IMR-90 (cell line): ENCODE data around the gene COPS9. TPM values are rescaled to one million over a fixed set of nuclear protein-coding genes. Genes with fewer than 3 reads are reported as not detected.

Experiments
- ATAC-seq: fragments of 200-7000 bp; cut with Tn5 transposase; 2 replicates; pipeline ENCODE4 v1.9.1; 2020; ENCODE audit warnings: low read depth, mild to moderate bottlenecking, moderate library complexity
- BruUV-seq: library from RNA; stranded (reverse); fragments of 400-500 nt; replicated peaks from 2 replicates; lab custom pipeline; 2021; lab: Mats Ljungman, UMichigan
- CTCF ChIA-PET: fragments of 300-600 bp; formaldehyde crosslinking; extraction: SDS; loops from one replicate; lab custom pipeline; 2021; ENCODE audit warnings: antibody characterized with exemption; lab: Yijun Ruan, JAX
- POLR2A ChIA-PET: fragments of 300-600 bp; sonication (Branson Sonifier 250); formaldehyde crosslinking; loops from one replicate; lab custom pipeline; 2022; ENCODE audit warnings: antibody characterized with exemption; ENCODE audit not compliant: unreplicated experiment; lab: Charles Lee
- DNase-seq: peaks from one replicate; pipeline ENCODE4 v3.0.0; 2013
- H2AFZ ChIP-seq: replicated peaks from 2 replicates; pipeline ENCODE3; 2013; ENCODE audit warnings: low read length, mild to moderate bottlenecking; ENCODE audit not compliant: poor library complexity
- H2AK5ac ChIP-seq: 2 replicates; pipeline ENCODE4 v1.6.1; 2013; ENCODE audit warnings: low read depth, low read length, inconsistent platforms
- H2AK9ac ChIP-seq: replicated peaks from 2 replicates; pipeline ENCODE3; 2013; ENCODE audit warnings: mild to moderate bottlenecking, low read depth, low read length, moderate library complexity; ENCODE audit not compliant: poor library complexity
- H2BK120ac ChIP-seq: 2 replicates; pipeline ENCODE4 v1.6.1; 2013; ENCODE audit warnings: low read depth, low read length, inconsistent platforms
- H2BK15ac ChIP-seq: 3 replicates; pipeline ENCODE4 v1.6.1; 2013; ENCODE audit warnings: low read depth, low read length, inconsistent platforms
- H2BK20ac ChIP-seq: 2 replicates; pipeline ENCODE4 v1.6.1; 2013; ENCODE audit warnings: low read depth, mild to moderate bottlenecking, inconsistent platforms, low read length, moderate library complexity
- H2BK5ac ChIP-seq: 2 replicates; pipeline ENCODE4 v1.6.1; 2013; ENCODE audit warnings: mild to moderate bottlenecking, low read depth, low read length, inconsistent platforms; ENCODE audit not compliant: poor library complexity, severe bottlenecking
- H3K14ac ChIP-seq: replicated peaks from 2 replicates; pipeline ENCODE4 v1.6.1; 2013; ENCODE audit warnings: low read depth, low read length, inconsistent platforms
- H3K18ac ChIP-seq: 2 replicates; pipeline ENCODE4 v1.6.1; 2013; ENCODE audit warnings: low read depth, low read length, control low read depth
- H3K23ac ChIP-seq: 2 replicates; pipeline ENCODE4 v1.6.1; 2013; ENCODE audit warnings: low read depth, low read length, inconsistent platforms
- H3K27ac ChIP-seq: 2 replicates; pipeline ENCODE4 v1.5.1; 2013; ENCODE audit warnings: mild to moderate bottlenecking, control low read depth, low read length; ENCODE audit not compliant: insufficient read depth
- H3K27me3 ChIP-seq: 2 replicates; pipeline ENCODE4 v1.6.1; 2013; ENCODE audit warnings: low read length; ENCODE audit not compliant: control insufficient read depth, insufficient read depth
- H3K36me3 ChIP-seq: 2 replicates; pipeline ENCODE4 v1.6.1; 2013; ENCODE audit warnings: low read length, mixed read lengths; ENCODE audit not compliant: control insufficient read depth, insufficient read depth
- H3K4ac ChIP-seq: 2 replicates; pipeline ENCODE4 v1.6.1; 2013; ENCODE audit warnings: low read depth, low read length, inconsistent platforms
- H3K4me1 ChIP-seq: 2 replicates; pipeline ENCODE4 v1.6.1; 2013; ENCODE audit warnings: low read length, mixed read lengths; ENCODE audit not compliant: control insufficient read depth, insufficient read depth
- H3K4me2 ChIP-seq: 2 replicates; pipeline ENCODE4 v1.6.1; 2013; ENCODE audit warnings: low read depth, mild to moderate bottlenecking, control low read depth, low read length, moderate library complexity
- H3K4me3 ChIP-seq: 2 replicates; pipeline ENCODE4 v1.5.1; 2013; ENCODE audit warnings: low read depth, mild to moderate bottlenecking, control low read depth, low read length, moderate library complexity; ENCODE audit not compliant: insufficient read depth
- H3K56ac ChIP-seq: 2 replicates; pipeline ENCODE4 v1.6.1; 2013; ENCODE audit warnings: low read length, inconsistent platforms; ENCODE audit not compliant: insufficient read depth; ENCODE audit errors: extremely low read depth
- H3K79me1 ChIP-seq, 2 experiments: 2 replicates each; pipeline ENCODE4 v1.6.1; 2013; ENCODE audit warnings: low read length in 2 of 2, inconsistent platforms in 1 of 2, low read depth in 1 of 2
- H3K9ac ChIP-seq: 2 replicates; pipeline ENCODE4 v1.6.1; 2013; ENCODE audit warnings: low read depth, low read length, control low read depth
- H3K9me1 ChIP-seq: 2 replicates; pipeline ENCODE4 v1.6.1; 2013; ENCODE audit warnings: low read length, inconsistent platforms; ENCODE audit not compliant: insufficient read depth
- H3K9me3 ChIP-seq: 2 replicates; pipeline ENCODE4 v1.6.1; 2013; ENCODE audit warnings: low read length; ENCODE audit not compliant: control insufficient read depth, insufficient read depth
- H4K20me1 ChIP-seq: 2 replicates; pipeline ENCODE4 v1.6.1; 2013; ENCODE audit warnings: low read length, inconsistent platforms; ENCODE audit not compliant: insufficient read depth
- H4K5ac ChIP-seq: 2 replicates; pipeline ENCODE4 v1.6.1; 2013; ENCODE audit warnings: mild to moderate bottlenecking, low read depth, low read length, control low read depth
- H4K8ac ChIP-seq, 2 experiments: 2 replicates each; pipeline ENCODE4 v1.6.1; 2013; ENCODE audit warnings: low read depth in 2 of 2, low read length in 2 of 2, control low read depth in 1 of 2, inconsistent platforms in 1 of 2
- H4K91ac ChIP-seq: 2 replicates; pipeline ENCODE4 v1.6.1; 2013; ENCODE audit warnings: low read depth, low read length, inconsistent platforms; ENCODE audit not compliant: insufficient read depth
- BHLHE40 ChIP-seq: fragments of 150-350 bp; IDR thresholded peaks from 2 replicates; pipeline ENCODE4 v1.6.1; 2016; ENCODE audit warnings: mild to moderate bottlenecking, low read depth, low read length
- CEBPB ChIP-seq: IDR thresholded peaks from 2 replicates; pipeline ENCODE4 v1.6.1; 2012; ENCODE audit warnings: low read depth, low read length, improper control_type of control experiment
- CHD1 ChIP-seq: IDR thresholded peaks from 2 replicates; pipeline ENCODE4 v1.6.1; 2012; ENCODE audit warnings: low read depth, low read length, improper control_type of control experiment
- CTCF ChIP-seq: conservative IDR thresholded peaks from 2 replicates; pipeline ENCODE4 v1.5.1; 2012; ENCODE audit warnings: mild to moderate bottlenecking, low read depth, low read length, improper control_type of control experiment
- ELK1 ChIP-seq: fragments of 150-350 bp; IDR thresholded peaks from 2 replicates; pipeline ENCODE4 v1.6.1; 2016; ENCODE audit warnings: low read depth, mild to moderate bottlenecking, low read length, moderate library complexity, borderline replicate concordance
- FOS ChIP-seq: fragments of 150-350 bp; IDR thresholded peaks from 2 replicates; pipeline ENCODE4 v1.6.1; 2016; ENCODE audit warnings: low read depth, low read length
- MAFK ChIP-seq: IDR thresholded peaks from 2 replicates; pipeline ENCODE4 v1.6.1; 2012; ENCODE audit warnings: low read depth, low read length, improper control_type of control experiment
- MAZ ChIP-seq: IDR thresholded peaks from 2 replicates; pipeline ENCODE4 v1.6.1; 2012; ENCODE audit warnings: low read depth, mild to moderate bottlenecking, low read length, improper control_type of control experiment, moderate library complexity, borderline replicate concordance
- MXI1 ChIP-seq: IDR thresholded peaks from 2 replicates; pipeline ENCODE4 v1.6.1; 2012; ENCODE audit warnings: low read depth, mild to moderate bottlenecking, low read length, moderate library complexity, borderline replicate concordance
- NFE2L2 ChIP-seq: fragments of 150-350 bp; IDR thresholded peaks from 2 replicates; pipeline ENCODE4 v1.6.1; 2016; ENCODE audit warnings: low read depth, mild to moderate bottlenecking, low read length
- RAD21 ChIP-seq: IDR thresholded peaks from 2 replicates; pipeline ENCODE4 v1.6.1; 2012; ENCODE audit warnings: low read length, improper control_type of control experiment
- RCOR1 ChIP-seq: IDR thresholded peaks from 2 replicates; pipeline ENCODE4 v1.6.1; 2012; ENCODE audit warnings: mild to moderate bottlenecking, low read length, improper control_type of control experiment; ENCODE audit not compliant: insufficient replicate concordance
- RFX5 ChIP-seq: IDR thresholded peaks from 2 replicates; pipeline ENCODE4 v1.8.0; 2012; ENCODE audit warnings: low read depth, mild to moderate bottlenecking, low read length, moderate library complexity
- SMC3 ChIP-seq: fragments of 150-350 bp; IDR thresholded peaks from 2 replicates; pipeline ENCODE4 v1.6.1; 2016; ENCODE audit warnings: low read depth, mild to moderate bottlenecking, antibody characterized with exemption, low read length, moderate library complexity
- USF2 ChIP-seq: fragments of 150-350 bp; IDR thresholded peaks from 2 replicates; pipeline ENCODE4 v1.6.1; 2017; ENCODE audit warnings: mild to moderate bottlenecking, antibody characterized with exemption, low read length, low read depth
- WGBS, 2 experiments: methylation state at CpG; one replicate each; pipeline versions ENCODE4 v1.1.5 to v1.1.7; 2013; ENCODE audit warnings: missing lambda C conversion rate in 2 of 2; ENCODE audit not compliant: insufficient read length in 1 of 2; ENCODE audit errors: extremely low coverage in 2 of 2; 5-methylcytosine and 5-hydroxymethylcytosine counted together
- dilution Hi-C: fragments of 300-500 bp; cut with HindIII; formaldehyde crosslinking; loops from one replicate; pipeline ENCODE4 v1.14.3; 2018; ENCODE audit warnings: low sequenced_read_pairs; ENCODE audit not compliant: unreplicated experiment
- in situ Hi-C: fragments of 300-500 bp; cut with MboI; formaldehyde crosslinking; loops from 3 replicates; pipeline ENCODE4 v1.14.3; 2019; ENCODE audit warnings: low sequenced_read_pairs, inconsistent platforms, mixed read lengths
- intact Hi-C: fragments of 100-400 bp; cut with micrococcal nuclease; formaldehyde crosslinking; loops from 2 replicates; pipeline ENCODE4 v1.10.0; 2022
- polyA plus RNA-seq, 3 experiments: library from polyadenylated mRNA; depleted of rRNA; stranded (reverse); fragments of >200 nt; gene quantifications; 2 replicates each; pipeline ENCODE4 v1.2.3, GENCODE V29; 2012; ENCODE audit warnings: low replicate concordance in 1 of 3
- total RNA-seq: library from RNA; depleted of rRNA; stranded (reverse); fragments of >200 nt; gene quantifications from 2 replicates; pipeline ENCODE4 v1.2.3, GENCODE V29; 2012

The COPS9 gene
- total and polyA plus RNA-seq, 2 of the 4 experiments (the other 2 are of a cell fraction) = 85.9 to 309 TPM

GRCh38 chr2:240172071-240172895 lies 36.2 kb upstream of the COPS9 start:
- no peak overlapping the region for H2BK15ac ChIP-seq
- ChIA-PET CTCF (no interaction called here), POLR2A (no interaction called here)
- no peaks in the 10 kb centered on the region for H3K79me1 ChIP-seq
- H3K36me3 ChIP-seq = no peaks in the 10 kb centered on the region
- no peak overlapping the region for H2BK20ac ChIP-seq
- H3K4me3 ChIP-seq = no peak overlapping the region
- H3K9me1 ChIP-seq = no peaks in the 10 kb centered on the region
- H3K4ac ChIP-seq = no peak overlapping the region
- H3K14ac ChIP-seq = no peak overlapping the region
- no peaks in the 10 kb centered on the region for H4K20me1 ChIP-seq
- ATAC-seq = no peak
- no peak overlapping the region for H4K5ac ChIP-seq
- intact Hi-C loops = no loop called here
- no peak overlapping the region for H2AK9ac ChIP-seq
- H3K23ac ChIP-seq = no peak overlapping the region
- H3K4me1 ChIP-seq = peaks cover 3% of the 10 kb centered on the region; the same call in 1 of the 2 replicates
- H3K18ac ChIP-seq = no peak overlapping the region
- H3K9ac ChIP-seq = no peak overlapping the region
- dilution Hi-C loops = no loop called here
- no peak overlapping the region for H4K8ac ChIP-seq
- no peak for DNase-seq
- H3K56ac ChIP-seq = no peak overlapping the region
- H3K27ac ChIP-seq = no peak overlapping the region
- no peak overlapping the region for H2AK5ac ChIP-seq
- no peak overlapping the region for H4K91ac ChIP-seq
- peaks cover 4% of the 10 kb centered on the region; the same call in 1 of the 2 replicates for H3K9me3 ChIP-seq
- in situ Hi-C loops = no loop called here
- peaks cover 47% of the 10 kb centered on the region for H3K27me3 ChIP-seq
- BruUV-seq = no TSS peak
- H2BK120ac ChIP-seq = no peak overlapping the region
- 60% methylated on average over 3 of the region's 13 CpGs; no CpG with 5 or more reads in 1 of the 2 experiments for WGBS, 2 experiments
- no peak overlapping the region for H2AFZ ChIP-seq
- no peak overlapping the region for H3K4me2 ChIP-seq
- no peak overlapping the region for H2BK5ac ChIP-seq
- TF ChIP-seq MAFK (no peak), RFX5 (no peak), NFE2L2 (no peak), CEBPB (no peak), SMC3 (no peak), USF2 (no peak), ELK1 (no peak), CTCF (no peak), RAD21 (no peak), RCOR1 (no peak), CHD1 (no peak), BHLHE40 (no peak), MXI1 (no peak), MAZ (no peak), FOS (no peak)
